Psoas muscle (tissue), 8 donors: Measurements from ENCODE around the gene ADGRL1. TPM values are rescaled to one million over a fixed set of nuclear protein-coding genes. Genes with fewer than 3 reads are reported as not detected.

Experiments used
- ATAC-seq, 4 donors: fragments of 200-7000 bp; cut with Tn5 transposase; one replicate each; pipeline ENCODE4 v1.9.1; 2020; ENCODE audit warnings: moderate library complexity in 3 of 4, mild to moderate bottlenecking in 2 of 4
- DNase-seq, 2 donors: peaks; one replicate each; pipeline ENCODE4 v3.0.0-alpha.2; 2020
- H3K27ac ChIP-seq: fragments of 200-600 bp; one replicate; pipeline ENCODE4 v1.8.0; 2022
- H3K27me3 ChIP-seq, 3 donors: fragments of 200-600 bp in 1 of 3; one replicate each; pipeline versions ENCODE4 v1.6.1 to v1.8.0; 2013 to 2022; ENCODE audit warnings: low read length in 2 of 3, mild to moderate bottlenecking in 2 of 3, moderate library complexity in 1 of 3; ENCODE audit not compliant: insufficient read depth in 3 of 3
- H3K36me3 ChIP-seq, 2 donors: fragments of 200-600 bp in 1 of 2; one replicate each; pipeline versions ENCODE4 v1.6.1 to v1.8.0; 2013 to 2022; ENCODE audit warnings: low read depth in 1 of 2, mild to moderate bottlenecking in 1 of 2, moderate library complexity in 1 of 2; ENCODE audit not compliant: insufficient read depth in 1 of 2
- H3K4me1 ChIP-seq: fragments of 200-600 bp; one replicate; pipeline ENCODE4 v1.8.0; 2022
- H3K4me3 ChIP-seq: fragments of 200-600 bp; one replicate; pipeline ENCODE4 v1.8.0; 2022; ENCODE audit warnings: mild to moderate bottlenecking
- H3K9me3 ChIP-seq: fragments of 200-600 bp; one replicate; pipeline ENCODE4 v1.8.0; 2022
- CTCF ChIP-seq: fragments of 200-600 bp; IDR thresholded peaks from one replicate; pipeline ENCODE4 v1.8.0; 2022; ENCODE audit warnings: antibody characterized with exemption
- WGBS, 3 donors: extraction: QIAGEN DNeasy Blood & Tissue Kit; methylation state at CpG; one replicate each; pipeline versions ENCODE4 v1.1.6 to v1.1.7; 2013; 5-methylcytosine and 5-hydroxymethylcytosine counted together
- intact Hi-C, 2 donors: fragments of 100-400 bp; cut with DNase I; formaldehyde crosslinking; loops; one replicate each; pipeline versions ENCODE4 v1.11.0 to v1.14.2; 2022
- polyA plus RNA-seq, 3 donors: library from polyadenylated mRNA; stranded (reverse); fragments of 200-250 nt; gene quantifications; one replicate each; pipeline ENCODE4 v1.2.3, GENCODE V29; 2013
- total RNA-seq, 4 donors: library from RNA; stranded (reverse); fragmentation: NEBNext Ultra II Directional in 2 of 4; extraction: Animal tissue kit (Norgen Biotek cat#: 25700) in 2 of 4; gene quantifications; one replicate each; pipeline versions ENCODE4 v1.2.1 to v1.2.4, GENCODE V29; 2021 to 2023
- donor health status: healthy with polysubstance abuse.
- donor health status: DM: no; HTN: no; CAD: no; lungs with moderate emphysema.
- donor health status: Bipolar disorder and iron deficiency.
- donor health status: healthy.
- donor health status: DM: yes; HTN: yes; CAD: no.
- donor health status: DM: no; HTN: no; CAD: no.
- donor health status: DM: no; HTN: no; CAD: no.
- donor health status: DM: yes; HTN: yes; CAD: no.

Gene ADGRL1
- total and polyA plus RNA-seq, 7 donors = 0.38 to 2.6 (median 1.7) TPM

DNA sequence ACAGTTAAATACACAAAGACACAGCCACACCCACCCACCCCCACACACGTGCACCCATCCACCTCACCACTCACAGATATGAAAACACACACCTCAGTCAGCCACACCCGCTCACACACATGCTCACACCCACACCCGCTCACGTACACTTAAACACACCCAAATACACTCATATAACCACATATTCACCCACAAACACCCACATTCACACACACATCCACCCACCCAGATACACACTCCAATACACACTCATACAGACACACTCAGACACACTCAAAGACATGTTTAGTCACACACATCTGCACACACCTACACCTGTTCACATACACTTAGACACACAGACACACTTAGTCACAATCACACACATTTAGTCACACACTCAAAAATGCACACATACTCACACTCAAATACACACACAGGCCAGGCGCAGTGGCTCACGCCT lies 30.6 kb downstream of the ADGRL1 start:
- Histone ChIP-seq H3K36me3 (peaks cover 0 to 3% of the 10 kb centered on the region in 2 donors), H3K4me1 (no peaks in the 10 kb centered on the region), H3K27ac (no peak overlapping the region), H3K4me3 (no peak overlapping the region), H3K9me3 (no peaks in the 10 kb centered on the region), H3K27me3 (no peaks in the 10 kb centered on the region)
- 92 to 97% (median 95%) methylated on average over 6 of the region's 6 CpGs for WGBS, 3 donors
- intact Hi-C loops = no loop called here
- ATAC-seq = no peak
- DNase-seq = no peak
- TF ChIP-seq CTCF = no peak

DNA sequence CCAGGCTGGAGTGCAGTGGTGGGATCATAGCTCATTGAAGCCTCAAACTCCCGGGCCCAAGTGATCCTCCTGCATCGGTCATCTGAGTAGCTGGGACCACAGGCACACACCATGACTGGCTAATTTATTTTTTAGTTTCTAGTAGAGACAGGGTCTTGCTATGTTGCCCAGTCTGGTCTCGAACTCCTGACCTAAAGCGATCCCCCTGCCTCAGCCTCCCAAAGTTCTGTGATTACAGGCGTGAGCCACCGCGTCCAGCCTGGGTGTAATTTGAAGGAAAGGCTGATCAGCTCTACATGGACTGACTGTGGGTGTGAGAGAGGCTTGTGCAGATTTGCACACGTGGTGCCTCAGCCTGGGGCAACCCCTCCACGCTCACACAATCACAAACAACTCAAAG lies 31.1 kb downstream of the ADGRL1 start:
- DNase-seq (no peak), ATAC-seq (no peak)
- Histone ChIP-seq H3K36me3 (peaks cover 0 to 3% of the 10 kb centered on the region in 2 donors), H3K27me3 (no peaks in the 10 kb centered on the region), H3K27ac (no peak overlapping the region), H3K4me3 (no peak overlapping the region), H3K9me3 (no peaks in the 10 kb centered on the region), H3K4me1 (no peaks in the 10 kb centered on the region)
- WGBS, 3 donors = 94 to 97% (median 95%) methylated on average over 9 of the region's 9 CpGs
- no peak for TF ChIP-seq CTCF
- intact Hi-C loops = no loop called here

DNA sequence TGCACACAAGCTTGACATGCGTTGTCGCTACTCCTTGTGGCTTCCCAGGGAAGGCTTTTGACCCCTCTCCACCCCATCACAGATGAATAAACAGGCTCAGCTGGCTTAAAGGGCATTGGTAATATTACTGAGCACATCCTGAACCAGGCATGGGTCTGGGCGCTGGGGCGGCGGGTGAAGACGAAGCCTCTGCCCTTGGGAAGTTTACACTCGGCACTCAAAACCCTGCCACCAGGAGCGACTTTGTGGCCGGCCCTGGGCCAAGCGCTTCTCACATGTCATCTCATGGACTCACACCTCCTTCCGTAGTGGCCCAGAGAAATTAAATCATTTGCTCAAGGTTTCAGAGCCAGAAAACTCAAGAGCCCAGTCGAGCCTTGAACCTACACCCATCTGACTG lies 37.0 kb downstream of the ADGRL1 start:
- no peak overlapping the region for H3K27ac ChIP-seq
- no peak overlapping the region for H3K4me3 ChIP-seq
- peaks cover 0 to 3% of the 10 kb centered on the region in 2 donors for H3K36me3 ChIP-seq
- DNase-seq = no peak
- H3K27me3 ChIP-seq = peaks cover 0 to 15% (median 4%) of the 10 kb centered on the region in 3 donors
- WGBS, 3 donors = 85 to 93% (median 90%) methylated on average over 12 of the region's 12 CpGs
- ATAC-seq = no peak
- intact Hi-C loops = no loop called here
- H3K9me3 ChIP-seq = no peaks in the 10 kb centered on the region
- TF ChIP-seq CTCF = no peak
- H3K4me1 ChIP-seq = peaks cover 3% of the 10 kb centered on the region

GRCh38 chr19:14168259-14168972 lies 37.6 kb downstream of the ADGRL1 start:
- no peaks in the 10 kb centered on the region for H3K9me3 ChIP-seq
- peaks cover 0 to 3% of the 10 kb centered on the region in 2 donors for H3K36me3 ChIP-seq
- H3K27me3 ChIP-seq = peaks cover 0 to 15% (median 4%) of the 10 kb centered on the region in 3 donors
- no peak for TF ChIP-seq CTCF
- WGBS, 3 donors = 78 to 85% (median 79%) methylated on average over 19 of the region's 19 CpGs
- H3K27ac ChIP-seq = no peak overlapping the region
- intact Hi-C loops = no loop called here
- peaks cover 3% of the 10 kb centered on the region for H3K4me1 ChIP-seq
- H3K4me3 ChIP-seq = no peak overlapping the region
- DNase-seq = no peak
- ATAC-seq = no peak
